ENCODE results near the gene GMPR2.

GMPR2 gene

GRCh38 chr14:24206260-24207103, 26.2 kb upstream of the GMPR2 start:
- Histone ChIP-seq H3K4me3 (replicated peaks; ENCODE audit: insufficient read depth, low read length) (no peak overlapping the region), H3K27me3 (ENCODE audit: insufficient read depth, poor library complexity, severe bottlenecking) (no peaks in the 10 kb centered on the region), H3K27ac (replicated peaks) (no peak overlapping the region)
- no peak for DNase-seq (ENCODE audit: low read depth in 1 of 2, low spot score in 1 of 2)
- no peak for TF ChIP-seq CTCF (IDR thresholded peaks at IDR 0.05; ENCODE audit: insufficient read depth, low read length)
- TF ChIP-seq POLR2AphosphoS5 (IDR thresholded peaks at IDR 0.05; ENCODE audit: low read depth) = no peak
- no peak for TF ChIP-seq SPI1 (IDR thresholded peaks at IDR 0.05; ENCODE audit: borderline replicate concordance, low read depth)
- TF ChIP-seq GABPA (IDR thresholded peaks at IDR 0.05; ENCODE audit: low read depth) = no peak
- no peak for TF ChIP-seq REST (IDR thresholded peaks at IDR 0.05; ENCODE audit: insufficient replicate concordance, low read depth)

- TF ChIP-seq SPI1 (IDR thresholded peaks at IDR 0.05; ENCODE audit: borderline replicate concordance, low read depth) (no peak), CTCF (IDR thresholded peaks at IDR 0.05; ENCODE audit: insufficient read depth, low read length) (no peak), GABPA (IDR thresholded peaks at IDR 0.05; ENCODE audit: low read depth) (no peak), POLR2AphosphoS5 (IDR thresholded peaks at IDR 0.05; ENCODE audit: low read depth) (no peak), REST (IDR thresholded peaks at IDR 0.05; ENCODE audit: insufficient replicate concordance, low read depth) (no peak)
- Histone ChIP-seq H3K4me3 (replicated peaks; ENCODE audit: insufficient read depth, low read length) (no peak overlapping the region), H3K27ac (replicated peaks) (no peak overlapping the region), H3K27me3 (ENCODE audit: insufficient read depth, poor library complexity, severe bottlenecking) (no peaks in the 10 kb centered on the region)
- DNase-seq (ENCODE audit: low read depth in 1 of 2, low spot score in 1 of 2) = no peak
Observed at GRCh38 chr14:24207104-24207551, 25.6 kb upstream of the GMPR2 start.

- DNase-seq (ENCODE audit: low read depth in 1 of 2, low spot score in 1 of 2) = no peak
- TF ChIP-seq POLR2AphosphoS5 (IDR thresholded peaks at IDR 0.05; ENCODE audit: low read depth) (no peak), REST (IDR thresholded peaks at IDR 0.05; ENCODE audit: insufficient replicate concordance, low read depth) (no peak), SPI1 (IDR thresholded peaks at IDR 0.05; ENCODE audit: borderline replicate concordance, low read depth) (no peak), CTCF (IDR thresholded peaks at IDR 0.05; ENCODE audit: insufficient read depth, low read length) (no peak), GABPA (IDR thresholded peaks at IDR 0.05; ENCODE audit: low read depth) (no peak)
- Histone ChIP-seq H3K27me3 (ENCODE audit: insufficient read depth, poor library complexity, severe bottlenecking) (no peaks in the 10 kb centered on the region), H3K4me3 (replicated peaks; ENCODE audit: insufficient read depth, low read length) (no peak overlapping the region), H3K27ac (replicated peaks) (no peak overlapping the region)
Observed at GRCh38 chr14:24207625-24208024, 25.1 kb upstream of the GMPR2 start.

Measured in HL-60 (cell line).